AG04449 (cell line): ENCODE data around the gene SLC25A42.

Experiments used
- CTCF ChIA-PET: fragments of 350-600 bp; formaldehyde crosslinking; extraction: SDS; loops from one replicate; lab custom pipeline; 2021; ENCODE audit warnings: antibody characterized with exemption; lab: Yijun Ruan, JAX
- POLR2A ChIA-PET: fragments of 400-600, 350-600 bp; formaldehyde crosslinking; extraction: SDS; loops from one replicate; lab custom pipeline; 2020; ENCODE audit warnings: antibody characterized with exemption, inconsistent platforms; lab: Yijun Ruan, JAX
- DNase-seq: peaks from one replicate; pipeline ENCODE4 v3.0.0-alpha.2; 2010; ENCODE audit warnings: low read depth, low spot score
- H3K4me3 ChIP-seq: 2 replicates; pipeline ENCODE4 v1.5.1; 2011; ENCODE audit warnings: low read depth, mild to moderate bottlenecking, control low read depth, low read length
- TF ChIP-seq, protein P1 (sequence below): IDR thresholded peaks from one replicate; pipeline ENCODE4 v1.5.1; 2011; ENCODE audit warnings: mild to moderate bottlenecking, moderate library complexity, low read length, control low read depth, inconsistent platforms; ENCODE audit not compliant: insufficient read depth; ENCODE audit errors: missing control alignments

SLC25A42 gene

DNA sequence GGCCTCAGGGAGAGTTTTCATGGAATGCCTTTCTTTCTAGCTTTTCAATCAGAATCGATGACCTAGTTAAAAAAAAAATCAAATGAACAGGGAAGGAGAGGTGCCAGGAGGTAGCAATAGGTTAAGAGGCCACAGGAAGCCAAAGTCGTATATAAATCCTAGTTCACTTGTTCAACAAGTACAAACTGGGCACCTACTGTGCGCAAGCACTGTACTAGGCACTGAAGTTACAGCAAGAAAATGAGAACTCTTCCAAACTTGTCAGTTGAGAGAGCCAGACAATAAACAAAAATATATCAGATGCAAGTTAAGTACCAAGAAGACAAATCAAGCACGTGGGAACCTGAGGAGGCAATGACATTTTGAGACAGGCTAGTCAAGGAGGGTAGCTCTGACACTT is 36.6 kb upstream of the SLC25A42 start:
- CTCF ChIA-PET = interaction anchor here (0.8 to 1.2 kb wide), 2 partner anchors 25 to 41 kb away, joined by 3 to 4 read pairs; no protein-coding TSS in a partner anchor
- no peak for DNase-seq
- no peak overlapping the region for H3K4me3 ChIP-seq
- TF ChIP-seq, protein P1, sequence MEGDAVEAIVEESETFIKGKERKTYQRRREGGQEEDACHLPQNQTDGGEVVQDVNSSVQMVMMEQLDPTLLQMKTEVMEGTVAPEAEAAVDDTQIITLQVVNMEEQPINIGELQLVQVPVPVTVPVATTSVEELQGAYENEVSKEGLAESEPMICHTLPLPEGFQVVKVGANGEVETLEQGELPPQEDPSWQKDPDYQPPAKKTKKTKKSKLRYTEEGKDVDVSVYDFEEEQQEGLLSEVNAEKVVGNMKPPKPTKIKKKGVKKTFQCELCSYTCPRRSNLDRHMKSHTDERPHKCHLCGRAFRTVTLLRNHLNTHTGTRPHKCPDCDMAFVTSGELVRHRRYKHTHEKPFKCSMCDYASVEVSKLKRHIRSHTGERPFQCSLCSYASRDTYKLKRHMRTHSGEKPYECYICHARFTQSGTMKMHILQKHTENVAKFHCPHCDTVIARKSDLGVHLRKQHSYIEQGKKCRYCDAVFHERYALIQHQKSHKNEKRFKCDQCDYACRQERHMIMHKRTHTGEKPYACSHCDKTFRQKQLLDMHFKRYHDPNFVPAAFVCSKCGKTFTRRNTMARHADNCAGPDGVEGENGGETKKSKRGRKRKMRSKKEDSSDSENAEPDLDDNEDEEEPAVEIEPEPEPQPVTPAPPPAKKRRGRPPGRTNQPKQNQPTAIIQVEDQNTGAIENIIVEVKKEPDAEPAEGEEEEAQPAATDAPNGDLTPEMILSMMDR = no peak
- POLR2A ChIA-PET = no interaction called here

DNA sequence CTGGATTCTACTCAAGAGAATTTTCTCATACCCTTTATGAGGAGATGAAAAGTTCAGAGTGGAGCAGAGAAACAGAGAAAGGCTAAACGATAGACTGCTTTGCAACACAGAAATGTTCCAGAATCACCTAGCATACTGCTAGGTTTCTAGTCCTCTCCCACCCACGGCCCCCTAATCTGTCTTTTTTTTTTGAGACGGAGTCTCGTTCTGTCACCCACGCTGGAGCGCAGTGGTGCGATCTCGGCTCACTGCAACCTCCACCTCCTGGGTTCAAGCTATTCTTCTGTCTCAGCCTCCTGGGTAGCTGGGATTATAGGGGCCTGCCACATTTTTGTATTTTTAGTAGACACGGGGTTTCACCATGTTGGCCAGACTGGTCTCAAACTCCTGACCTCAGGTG is 35.3 kb upstream of the SLC25A42 start:
- H3K4me3 ChIP-seq = no peak overlapping the region
- TF ChIP-seq, protein P1 = no peak
- CTCF ChIA-PET = no interaction called here
- POLR2A ChIA-PET = no interaction called here
- no peak for DNase-seq

DNA sequence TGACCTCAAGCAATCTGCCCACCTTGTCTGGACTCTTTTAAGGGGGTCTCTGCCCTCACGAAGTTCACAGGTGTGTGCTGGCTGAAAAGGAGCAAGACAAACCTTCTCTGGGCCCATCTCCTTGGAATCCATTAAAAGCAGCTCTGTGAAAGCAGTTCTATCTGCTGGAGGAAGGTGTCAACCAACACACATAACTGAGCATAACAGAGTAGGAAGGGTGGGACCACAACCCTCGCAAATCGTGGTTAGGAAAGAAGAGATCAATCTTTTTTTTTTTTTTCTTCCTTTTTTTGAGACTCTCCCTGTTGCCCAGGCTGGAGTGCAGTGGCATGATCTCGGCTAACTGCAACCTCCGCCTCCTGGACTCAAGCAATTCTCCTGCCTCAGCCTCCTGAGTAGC is 31.9 kb upstream of the SLC25A42 start:
- ChIA-PET POLR2A (no interaction called here), CTCF (interaction anchor here (0.7 to 1.4 kb wide), 2 partner anchors 9 to 107 kb away, joined by 3 read pairs; no protein-coding TSS in a partner anchor)
- peak overlapping the region; percentile 94 for H3K4me3 ChIP-seq
- DNase-seq = no peak
- TF ChIP-seq, protein P1 = no peak

DNA sequence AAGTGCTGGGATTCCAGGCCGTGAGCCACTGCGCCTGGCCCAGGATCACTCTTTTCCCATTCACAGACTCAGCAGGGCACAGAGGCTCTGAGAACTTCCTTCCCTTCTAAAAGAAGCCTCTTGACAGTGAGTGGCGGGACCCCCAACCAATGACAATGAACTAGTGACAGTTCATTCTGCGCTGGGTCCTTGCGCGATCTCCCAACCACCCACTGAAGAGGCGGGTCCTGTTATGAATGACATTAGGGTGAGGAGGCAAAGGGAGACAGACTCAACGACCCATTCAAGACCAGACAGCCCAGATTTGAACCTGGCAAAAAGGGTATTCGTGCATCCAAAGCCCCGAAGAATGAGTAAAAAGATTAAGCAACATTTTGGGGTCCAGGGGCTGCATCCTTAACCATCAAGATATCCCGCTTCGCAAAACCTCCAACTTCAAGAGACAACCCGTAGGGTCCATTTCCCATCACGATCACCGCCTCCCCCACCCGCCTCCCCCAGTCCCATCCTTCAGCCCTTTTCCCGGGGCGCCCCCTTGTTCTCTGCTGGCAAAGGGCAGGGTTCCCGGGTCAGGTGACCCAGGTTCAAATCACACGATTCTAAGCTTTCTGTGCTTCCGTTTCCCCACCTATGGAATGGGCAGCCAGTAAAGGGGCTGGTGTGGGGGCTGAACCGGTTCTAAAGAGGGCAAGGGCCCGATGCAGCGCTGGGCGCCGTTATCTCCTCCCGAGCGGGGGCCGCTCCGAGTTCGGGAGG is 31.2 kb upstream of the SLC25A42 start:
- ChIA-PET CTCF (interaction anchor here (0.7 to 1.4 kb wide), 2 partner anchors 10 to 106 kb away, joined by 3 read pairs; no protein-coding TSS in a partner anchor), POLR2A (no interaction called here)
- DNase-seq = peak; percentile 72
- TF ChIP-seq, protein P1 = no peak
- H3K4me3 ChIP-seq = peak overlapping the region; percentile 94

DNA sequence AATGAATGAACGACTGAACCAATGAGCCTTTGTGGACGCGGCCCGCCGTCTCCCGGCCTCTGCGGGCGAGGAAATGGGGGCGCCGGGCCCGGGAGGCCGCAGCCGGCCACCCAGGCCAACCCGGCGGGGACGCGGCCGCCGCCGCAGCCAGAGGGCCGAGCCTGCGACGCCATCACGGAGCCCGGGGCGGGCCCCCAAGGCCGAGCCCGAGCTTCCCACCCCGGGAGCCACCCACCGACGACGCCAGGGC is 30.7 kb upstream of the SLC25A42 start:
- CTCF ChIA-PET = no interaction called here
- H3K4me3 ChIP-seq = peak overlapping the region; percentile 94
- DNase-seq = no peak
- POLR2A ChIA-PET = no interaction called here
- TF ChIP-seq, protein P1 = no peak

DNA sequence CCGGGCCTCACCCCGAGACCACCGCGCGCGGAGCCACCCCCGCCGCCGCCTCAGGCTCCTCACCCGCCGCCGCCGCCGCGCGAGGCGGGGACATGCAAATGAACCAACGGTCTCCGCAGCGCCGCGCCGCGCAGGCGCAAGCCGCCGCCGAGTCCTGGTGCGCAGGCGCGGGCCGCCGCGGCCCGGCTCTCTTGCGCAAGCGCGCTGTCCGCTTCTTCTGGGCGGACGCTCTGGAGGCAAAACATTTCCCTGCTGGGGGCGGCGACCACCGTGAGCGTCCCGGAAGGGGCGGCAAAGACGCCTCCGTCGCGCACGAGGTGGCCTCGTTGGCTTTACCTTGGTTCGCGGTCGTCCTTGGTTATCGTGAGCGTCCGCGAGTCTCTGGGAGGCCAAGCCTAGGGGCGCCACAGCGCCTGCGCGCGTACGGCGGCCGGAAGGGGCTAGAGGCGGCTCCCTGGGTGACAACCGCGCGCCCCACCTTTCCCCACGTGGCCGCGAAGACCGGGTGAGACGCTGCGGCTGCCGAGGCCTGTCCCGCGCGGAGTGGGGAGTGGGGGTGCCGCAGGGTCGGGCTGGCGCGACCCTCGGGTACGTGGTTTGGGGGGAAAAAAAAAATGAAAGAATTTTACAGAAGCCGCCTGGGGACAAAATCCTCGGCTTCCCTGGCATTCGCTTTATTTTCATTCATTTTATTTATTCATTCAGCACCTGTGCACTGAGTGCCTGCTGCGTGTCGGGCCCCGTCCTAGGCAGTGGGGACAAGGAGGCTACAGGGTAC is 30.2 kb upstream of the SLC25A42 start, which contains the start of the genes ARMC6 and SUGP2:
ARMC6 (plus strand) TSS at position 178 of the 778 bp plus-strand sequence. CDS start 607 bp downstream, outside the sequence.
SUGP2 (minus strand) TSS at position 92 of the 778 bp plus-strand sequence. CDS start 2,446 bp downstream, outside the sequence.
- DNase-seq = peak; percentile 9
- TF ChIP-seq, protein P1 = no peak
- CTCF ChIA-PET = no interaction called here
- peak within 1 kb of the TSS; percentile 94 for H3K4me3 ChIP-seq
- POLR2A ChIA-PET = no interaction called here
